GM21619 (cell line): ENCODE measurements around the gene TPGS1.

ENCODE experiments used
- ATAC-seq: cut with Tn5 transposase; IDR thresholded peaks from one replicate; pipeline ENCODE4 v1.9.1; 2021; ENCODE audit not compliant: unreplicated experiment

TPGS1 gene

DNA sequence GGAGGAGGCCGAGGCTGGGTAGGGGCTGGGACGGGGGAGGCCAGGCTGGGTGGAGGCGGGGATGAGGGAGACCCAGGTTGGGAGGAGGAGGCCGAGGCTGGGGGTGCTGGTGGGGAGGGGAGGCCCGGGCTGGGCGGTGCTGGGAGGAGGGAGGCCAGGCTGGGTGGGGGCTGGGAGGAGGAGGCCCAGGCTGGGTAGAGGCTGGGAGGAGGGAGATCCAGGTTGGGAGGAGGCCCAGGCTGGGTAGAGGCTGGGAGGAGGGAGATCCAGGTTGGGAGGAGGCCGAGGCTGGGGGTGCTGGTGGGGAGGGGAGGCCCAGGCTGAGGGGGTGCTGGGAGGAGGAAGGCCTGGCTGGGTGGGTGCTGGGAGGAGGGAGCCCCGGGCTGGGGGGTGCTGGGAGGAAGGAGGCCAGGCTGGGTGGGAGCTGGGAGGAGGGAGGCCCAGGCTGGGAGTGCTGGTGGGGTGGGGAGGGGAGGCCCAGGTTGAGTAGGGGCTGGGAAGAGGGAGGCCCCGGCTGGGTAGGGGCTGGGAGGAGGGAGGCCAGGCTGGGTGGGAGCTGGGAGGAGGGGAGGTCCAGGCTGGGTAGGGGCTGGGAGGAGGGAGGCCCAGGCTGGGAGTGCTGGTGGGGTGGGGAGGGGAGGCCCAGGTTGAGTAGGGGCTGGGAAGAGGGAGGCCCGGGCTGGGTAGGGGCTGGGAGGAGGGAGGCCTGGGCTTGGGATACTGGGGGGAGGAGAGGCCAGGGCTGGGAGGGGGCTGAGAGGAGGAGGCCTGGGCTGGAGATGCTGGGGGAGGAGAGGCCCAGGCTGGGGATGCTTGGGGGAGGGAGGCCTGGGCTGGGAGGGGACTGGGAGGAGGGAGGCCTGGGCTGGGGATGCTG is 10.7 kb downstream of the TPGS1 start:
- no peak for ATAC-seq

DNA sequence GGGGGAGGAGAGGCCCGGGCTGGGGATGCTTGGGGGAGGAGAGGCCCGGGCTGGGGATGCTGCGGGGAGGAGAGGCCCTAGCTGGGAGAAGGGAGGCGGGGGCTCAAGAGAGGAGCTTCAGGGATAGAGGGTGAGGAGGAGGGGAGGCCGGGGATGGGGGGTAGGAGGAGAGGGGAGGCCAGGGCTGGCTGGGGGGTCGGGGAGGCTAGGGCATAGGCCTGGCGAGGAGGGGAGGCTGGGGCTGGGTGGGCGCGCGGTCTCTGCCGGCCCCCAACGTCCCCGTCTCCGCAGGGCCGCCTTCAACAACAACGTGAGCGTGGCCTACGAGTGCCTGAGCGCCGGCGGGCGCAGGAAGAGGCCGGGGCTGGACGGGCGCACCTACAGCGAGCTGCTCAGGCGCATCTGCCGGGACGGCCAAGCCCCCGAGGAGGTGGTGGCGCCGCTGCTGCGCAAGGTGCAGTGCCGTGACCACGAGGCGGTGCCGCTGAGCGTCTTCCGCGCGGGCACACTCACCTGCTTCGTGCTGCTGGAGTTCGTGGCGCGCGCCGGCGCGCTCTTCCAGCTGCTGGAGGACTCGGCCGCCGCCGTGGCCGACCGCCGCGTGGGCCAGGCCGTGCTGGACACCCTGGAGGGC is 11.4 kb downstream of the TPGS1 start:
- ATAC-seq, result no peak

DNA sequence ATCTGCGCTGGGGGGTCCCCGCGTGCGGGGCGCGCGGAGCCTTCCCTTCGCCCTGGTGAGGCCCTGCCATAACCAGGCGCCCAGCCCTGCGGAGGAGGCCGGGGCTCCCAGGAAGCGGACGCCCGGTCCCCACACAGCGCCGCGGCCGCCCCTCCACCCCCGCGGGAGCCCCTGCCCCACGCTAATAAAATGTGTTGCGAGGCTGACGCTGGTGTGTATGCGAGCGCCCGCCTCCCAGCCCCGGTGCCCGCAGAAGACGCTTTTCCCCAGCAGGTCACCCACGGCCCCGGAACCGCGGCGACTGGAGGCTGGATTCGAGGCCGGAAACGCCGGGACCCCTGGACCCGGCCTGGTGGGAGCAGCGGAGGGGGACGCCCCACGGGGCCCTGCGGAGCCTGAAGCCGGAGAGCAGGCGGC is 12.2 kb downstream of the TPGS1 start:
- no peak for ATAC-seq

DNA sequence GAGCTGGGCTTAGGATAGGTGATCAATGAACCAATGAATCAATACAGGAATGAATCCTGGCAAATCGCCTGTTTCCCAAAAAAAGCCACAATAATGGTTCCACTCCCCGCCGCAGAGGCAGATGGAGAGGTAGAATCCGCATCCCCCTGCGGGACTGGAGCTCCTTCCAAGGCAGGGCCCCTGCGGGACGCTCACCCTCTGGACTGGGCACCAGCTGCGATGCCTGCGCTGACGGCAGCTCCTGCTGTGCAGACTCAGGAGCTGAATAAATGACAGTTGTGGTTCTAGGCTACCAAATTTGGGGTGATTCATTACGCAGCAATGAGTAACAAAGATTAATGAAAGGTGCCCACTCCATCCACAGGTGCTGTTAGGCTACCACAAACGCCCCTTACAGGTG is 15.4 kb downstream of the TPGS1 start:
- ATAC-seq, result no peak

DNA sequence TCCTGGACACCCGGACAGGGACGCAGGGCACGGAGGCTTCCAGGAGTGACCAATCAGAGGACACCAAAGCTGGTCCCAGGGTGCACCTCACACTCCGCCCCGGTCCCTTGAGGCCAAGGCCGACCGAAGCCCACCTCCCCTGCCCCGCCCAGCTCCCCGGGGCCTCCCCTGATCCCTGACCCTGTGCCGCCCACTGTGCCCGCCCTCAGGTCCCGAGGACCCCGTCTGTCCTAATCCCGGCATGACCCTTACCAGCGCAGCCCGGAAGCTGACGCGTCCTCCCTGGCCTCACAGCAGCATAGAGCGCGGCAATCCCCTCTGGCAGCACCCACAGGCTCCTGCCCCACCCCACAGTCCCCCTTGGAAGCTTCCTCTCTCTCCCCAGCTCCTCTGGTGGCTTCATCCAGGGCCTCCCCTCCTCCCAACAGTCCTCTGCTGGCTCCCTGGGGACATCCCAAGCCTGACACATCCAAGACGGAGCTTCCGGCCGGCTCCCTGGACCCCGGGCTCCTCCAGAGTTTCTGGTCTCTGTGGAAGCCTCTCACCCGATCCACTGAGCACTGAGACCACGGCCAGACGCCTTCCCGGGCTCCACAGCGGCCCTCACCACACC is 16.9 kb downstream of the TPGS1 start:
- ATAC-seq, result no peak

DNA sequence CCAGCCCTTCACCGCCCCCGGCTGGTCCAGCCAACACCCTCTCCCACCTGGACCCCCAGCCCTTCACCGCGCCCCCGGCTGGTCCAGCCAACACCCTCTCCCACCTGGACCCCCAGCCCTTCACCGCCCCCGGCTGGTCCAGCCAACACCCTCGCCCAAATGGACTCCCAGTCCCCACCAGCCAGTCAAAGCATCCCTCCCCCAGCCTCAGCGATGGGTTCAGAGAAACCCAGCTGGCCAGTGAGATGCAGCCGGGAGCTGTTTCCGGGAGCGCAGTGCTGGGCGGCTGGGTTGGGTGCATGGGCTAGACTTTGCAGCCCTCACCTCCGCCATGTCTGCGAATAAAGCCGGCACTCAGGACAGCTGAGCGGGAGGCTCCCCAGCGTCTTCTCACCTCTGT is 17.7 kb downstream of the TPGS1 start:
- ATAC-seq, result no peak

DNA sequence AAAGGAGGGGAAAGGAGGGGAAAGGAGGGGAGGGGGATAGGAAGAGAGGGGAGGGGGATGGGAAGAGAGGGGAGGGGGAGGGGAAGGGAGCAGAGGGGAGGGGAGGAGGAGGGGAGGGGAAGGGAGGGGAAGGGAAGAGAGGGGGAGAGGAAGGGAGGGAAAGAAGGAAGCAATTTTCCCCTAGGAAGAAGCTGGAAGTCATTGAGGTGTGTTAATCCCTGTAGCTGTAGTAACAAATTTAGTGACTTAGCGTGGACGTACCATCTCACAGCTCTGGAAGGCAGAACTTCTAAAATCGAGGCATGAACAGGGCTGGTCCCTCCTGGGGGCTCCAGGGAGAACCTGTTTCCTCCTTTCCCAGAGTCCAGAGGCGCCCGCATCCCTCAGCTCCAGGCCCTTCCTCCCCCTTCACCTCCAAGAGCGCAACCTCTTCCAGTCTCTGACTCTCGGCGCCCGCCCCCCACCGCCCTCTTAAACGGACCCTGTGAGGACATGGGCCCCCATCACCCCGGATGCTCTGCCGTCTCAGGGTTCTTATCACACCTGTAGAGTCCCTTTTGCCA is 18.6 kb downstream of the TPGS1 start:
- ATAC-seq, result no peak

DNA sequence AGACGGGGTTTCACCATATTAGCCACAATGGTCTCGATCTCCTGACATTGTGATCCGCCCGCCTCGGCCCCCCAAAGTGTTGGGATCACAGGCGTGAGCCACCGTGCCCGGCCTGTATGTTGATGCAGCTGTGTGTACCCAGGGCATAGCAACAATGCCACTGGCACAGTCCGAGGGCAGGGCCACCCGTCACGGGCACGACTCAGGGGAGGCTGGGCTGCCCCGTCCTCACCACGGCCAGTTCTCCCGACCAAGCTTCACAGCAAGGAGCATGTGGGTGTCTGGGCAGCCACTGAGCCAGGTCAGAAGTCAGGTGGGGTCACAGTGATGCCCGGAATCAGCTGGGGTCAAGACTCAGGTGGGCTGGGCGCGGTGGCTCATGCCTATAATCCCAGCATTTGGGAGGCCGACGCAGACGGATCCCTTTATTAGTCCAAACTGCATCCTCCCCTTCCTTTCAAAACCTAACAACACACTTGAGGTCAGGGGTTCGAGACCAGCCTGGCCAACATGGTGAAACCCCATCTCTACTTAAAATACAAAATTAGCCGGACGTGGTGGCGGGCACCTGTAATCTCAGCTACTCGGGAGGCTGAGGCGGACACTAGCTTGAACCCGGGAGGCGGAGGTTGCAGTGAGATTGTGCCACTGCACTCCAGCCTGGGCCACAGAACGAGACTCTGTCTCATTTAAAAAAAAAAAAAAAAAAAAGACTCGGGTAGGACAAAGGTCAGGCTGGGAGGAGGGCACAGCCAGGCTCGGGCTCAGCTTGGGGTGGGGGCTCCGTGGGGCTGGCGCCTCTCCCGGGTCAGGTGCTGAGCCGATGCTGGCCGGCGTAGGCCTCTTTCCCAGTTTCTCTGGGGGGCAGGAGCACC is 23.1 kb downstream of the TPGS1 start:
- ATAC-seq, result no peak

DNA sequence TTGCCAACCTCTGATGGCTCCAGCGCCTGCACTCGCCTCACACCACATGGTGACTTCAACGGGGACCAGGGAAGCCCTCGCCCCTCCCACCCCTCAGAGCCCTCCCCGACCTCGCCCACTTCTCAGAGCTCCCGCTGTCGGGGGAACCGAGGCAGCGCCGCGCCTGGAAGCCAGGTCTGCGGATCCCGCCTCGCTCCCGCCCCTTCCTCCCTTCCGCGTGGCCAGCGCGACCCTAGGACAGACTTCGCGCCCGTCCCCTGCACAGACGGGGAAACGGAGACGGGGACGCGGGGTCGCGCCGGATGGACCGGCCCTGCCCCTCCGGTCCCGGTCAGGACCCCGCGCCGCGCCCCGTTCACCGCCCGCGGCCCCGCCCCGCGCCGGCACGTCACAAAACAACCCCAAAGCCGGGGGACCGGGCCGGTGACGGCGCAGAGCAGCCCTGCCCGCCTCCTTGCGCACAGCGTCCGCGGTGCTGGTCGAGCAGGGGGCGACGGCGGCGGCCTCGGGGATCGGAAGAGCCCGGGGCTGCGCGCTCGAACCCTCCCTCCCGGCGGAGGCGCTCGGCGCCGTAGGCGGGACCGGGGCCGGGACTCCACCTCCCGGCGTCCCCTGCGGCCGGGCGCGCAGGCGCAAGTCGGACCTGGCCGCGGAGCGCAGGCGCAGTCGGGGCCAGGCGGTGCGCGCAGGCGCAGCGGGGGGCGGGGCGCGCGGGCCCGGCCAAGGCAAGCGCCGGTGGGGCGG is 23.9 kb downstream of the TPGS1 start:
- peak; percentile 58 for ATAC-seq

DNA sequence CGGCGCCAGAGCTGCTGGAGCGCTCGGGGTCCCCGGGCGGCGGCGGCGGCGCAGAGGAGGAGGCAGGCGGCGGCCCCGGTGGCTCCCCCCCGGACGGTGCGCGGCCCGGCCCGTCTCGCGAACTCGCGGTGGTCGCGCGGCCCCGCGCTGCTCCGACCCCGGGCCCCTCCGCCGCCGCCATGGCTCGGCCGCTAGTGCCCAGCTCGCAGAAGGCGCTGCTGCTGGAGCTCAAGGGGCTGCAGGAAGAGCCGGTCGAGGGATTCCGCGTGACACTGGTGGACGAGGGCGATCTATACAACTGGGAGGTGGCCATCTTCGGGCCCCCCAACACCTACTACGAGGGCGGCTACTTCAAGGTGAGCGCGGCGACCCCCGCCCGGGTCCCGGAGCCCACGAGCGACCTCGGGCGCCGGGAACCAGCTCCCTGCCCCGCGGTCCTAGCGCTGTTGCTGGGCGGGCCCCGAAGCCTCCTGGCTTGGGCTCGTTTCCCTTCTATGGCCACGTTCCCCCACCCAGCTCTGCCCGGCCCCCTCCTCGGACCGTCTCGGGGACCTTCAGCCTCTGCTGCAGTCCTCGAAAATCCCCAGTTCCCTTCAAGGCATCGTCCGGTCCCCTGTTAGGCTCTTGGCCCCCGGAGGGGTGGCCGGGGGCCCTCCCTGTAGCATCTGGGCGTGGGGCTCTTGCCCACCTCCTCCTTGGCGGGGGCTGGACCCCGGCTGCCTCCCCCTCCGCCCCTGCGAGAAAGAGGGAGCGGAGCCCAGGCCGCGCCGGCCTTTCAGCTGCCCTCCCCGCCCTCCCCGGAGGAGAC is 24.7 kb downstream of the TPGS1 start, which contains the start of gene CDC34:
CDC34 (plus strand) TSS at position 8 of the 808 bp plus-strand sequence; CDS start at position 180, 172 bp downstream.
- ATAC-seq, result peak; percentile 9

DNA sequence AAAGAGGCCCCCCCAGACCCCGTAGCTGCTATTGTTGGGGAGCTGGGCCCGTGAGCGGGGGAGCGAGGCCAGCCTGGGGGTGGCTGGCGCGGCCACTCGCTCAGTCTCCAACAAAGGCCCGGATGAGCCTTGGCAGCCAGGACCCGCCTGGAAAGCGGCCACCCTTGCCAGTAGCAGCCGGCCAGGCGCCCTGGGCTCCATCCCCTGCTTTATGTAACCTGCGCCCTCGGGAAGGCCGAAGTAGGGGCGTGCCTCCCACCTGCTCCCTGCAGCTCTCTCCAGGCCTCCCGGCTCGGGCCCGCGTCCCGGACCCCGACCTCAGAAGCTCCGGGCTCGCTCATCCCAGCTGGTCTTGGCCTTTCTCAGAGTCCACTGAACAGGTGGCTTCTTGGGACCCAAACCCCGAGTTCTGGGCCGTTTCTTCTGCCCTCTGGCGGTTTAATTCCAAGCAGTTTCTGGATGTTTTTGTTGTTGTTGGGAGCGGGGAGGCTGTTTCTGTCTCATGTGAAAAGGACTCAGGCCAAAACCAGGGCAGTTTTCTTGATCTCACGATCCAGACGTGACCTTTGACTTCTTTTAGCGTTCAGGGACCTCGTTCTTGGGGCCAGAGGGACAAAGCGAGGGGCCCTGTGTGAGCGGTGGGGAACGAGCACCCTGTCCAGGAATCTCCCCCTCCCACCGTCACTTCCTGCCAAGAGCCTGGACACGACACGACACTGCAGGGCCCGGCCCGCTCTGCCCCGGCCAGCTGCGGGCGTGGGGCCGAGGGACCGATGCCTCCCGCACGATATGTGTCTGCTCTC is 25.5 kb downstream of the TPGS1 start:
- no peak for ATAC-seq

DNA sequence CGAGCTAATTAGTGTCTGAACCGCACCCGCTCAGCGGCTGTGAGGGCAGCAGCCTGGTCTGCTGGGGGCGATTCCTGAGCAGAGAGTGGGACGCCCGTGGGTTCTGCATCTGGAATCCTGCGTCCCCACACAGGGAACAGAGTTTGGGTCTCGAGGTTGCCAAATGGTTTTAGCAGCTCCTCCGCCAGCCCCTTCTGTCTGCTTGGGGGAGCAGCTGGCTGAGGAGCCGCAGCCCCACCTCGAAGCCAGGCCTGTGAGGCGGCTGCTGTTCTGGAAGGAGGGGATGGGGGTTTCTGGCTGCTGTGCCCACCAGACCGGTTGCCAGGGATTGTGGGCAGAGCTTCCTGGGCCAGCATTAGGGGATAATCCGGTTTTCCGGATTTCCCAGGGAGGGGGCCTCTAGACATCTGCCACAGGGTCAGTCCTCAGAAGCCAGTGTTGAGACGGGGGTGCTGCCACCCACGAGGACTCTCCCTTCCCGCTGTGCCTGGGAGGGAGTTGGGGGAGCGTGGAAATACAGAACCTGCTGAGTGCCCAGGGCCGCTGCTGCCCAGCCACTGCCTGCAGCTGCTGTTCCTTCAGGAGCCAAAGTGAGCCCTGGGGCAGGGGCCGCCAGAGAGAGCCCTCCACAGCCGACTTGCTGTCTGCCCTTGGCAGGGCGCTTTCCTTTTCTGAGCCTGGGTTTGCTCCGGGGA is 26.2 kb downstream of the TPGS1 start:
- ATAC-seq, result no peak

DNA sequence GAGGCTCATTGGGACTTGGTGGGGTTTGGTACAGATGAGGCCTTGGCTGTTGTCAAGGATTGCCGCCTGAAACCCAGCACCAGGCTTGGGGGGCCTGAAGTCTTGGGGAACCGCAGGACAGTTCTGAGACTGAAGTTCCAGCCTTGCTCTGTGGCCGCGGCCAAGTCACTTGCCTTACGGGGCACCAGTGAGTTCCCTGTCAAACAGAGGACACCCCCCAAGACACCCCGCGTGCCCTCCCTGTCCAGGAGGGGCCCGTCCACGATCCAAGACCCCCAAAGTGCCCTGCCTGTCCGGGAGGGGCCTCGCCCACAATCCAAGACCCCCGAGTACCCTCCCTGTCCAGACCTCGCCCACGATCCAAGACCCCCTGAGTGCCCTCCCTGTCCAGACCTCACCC is 26.8 kb downstream of the TPGS1 start:
- ATAC-seq, result no peak

DNA sequence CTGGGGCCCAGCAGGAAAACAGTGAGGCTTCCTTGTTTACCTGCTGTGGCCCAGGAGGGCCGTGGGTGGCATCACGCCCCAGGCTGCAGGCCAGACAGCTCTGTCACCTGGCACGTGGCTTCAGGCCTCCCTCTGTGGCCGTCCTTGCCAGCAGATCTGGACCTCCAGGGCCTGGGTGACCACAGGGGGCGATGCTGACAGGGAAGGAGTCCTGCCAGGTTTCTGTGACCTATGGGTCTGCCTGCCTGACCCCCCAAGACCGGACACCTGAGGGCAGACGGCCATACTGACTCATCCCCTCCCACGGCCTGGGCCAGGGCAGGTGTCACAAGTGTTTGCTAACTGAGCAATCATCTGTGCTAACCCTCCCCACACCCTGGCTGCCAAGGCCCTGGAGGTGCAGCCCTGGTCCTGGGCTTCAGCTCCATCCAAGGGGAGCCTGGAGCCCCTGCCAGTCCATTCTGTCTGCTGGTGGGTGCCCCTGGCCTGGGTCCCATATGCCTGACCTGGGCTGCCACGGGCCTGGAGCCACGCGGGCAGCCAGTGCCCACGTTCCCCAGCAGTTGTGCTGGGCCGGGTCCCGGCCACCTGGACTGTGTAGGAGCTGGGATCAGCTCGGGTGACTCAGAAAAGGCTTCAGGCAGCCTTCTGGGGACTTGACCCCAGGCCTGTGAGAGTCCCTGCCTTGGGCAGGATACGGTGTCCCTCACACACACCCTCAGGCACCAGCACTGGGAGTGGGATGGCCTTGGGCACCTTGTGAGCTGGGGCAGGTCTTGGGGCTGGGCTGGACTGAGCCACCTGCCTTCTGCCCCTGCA is 27.9 kb downstream of the TPGS1 start:
- no peak for ATAC-seq

DNA sequence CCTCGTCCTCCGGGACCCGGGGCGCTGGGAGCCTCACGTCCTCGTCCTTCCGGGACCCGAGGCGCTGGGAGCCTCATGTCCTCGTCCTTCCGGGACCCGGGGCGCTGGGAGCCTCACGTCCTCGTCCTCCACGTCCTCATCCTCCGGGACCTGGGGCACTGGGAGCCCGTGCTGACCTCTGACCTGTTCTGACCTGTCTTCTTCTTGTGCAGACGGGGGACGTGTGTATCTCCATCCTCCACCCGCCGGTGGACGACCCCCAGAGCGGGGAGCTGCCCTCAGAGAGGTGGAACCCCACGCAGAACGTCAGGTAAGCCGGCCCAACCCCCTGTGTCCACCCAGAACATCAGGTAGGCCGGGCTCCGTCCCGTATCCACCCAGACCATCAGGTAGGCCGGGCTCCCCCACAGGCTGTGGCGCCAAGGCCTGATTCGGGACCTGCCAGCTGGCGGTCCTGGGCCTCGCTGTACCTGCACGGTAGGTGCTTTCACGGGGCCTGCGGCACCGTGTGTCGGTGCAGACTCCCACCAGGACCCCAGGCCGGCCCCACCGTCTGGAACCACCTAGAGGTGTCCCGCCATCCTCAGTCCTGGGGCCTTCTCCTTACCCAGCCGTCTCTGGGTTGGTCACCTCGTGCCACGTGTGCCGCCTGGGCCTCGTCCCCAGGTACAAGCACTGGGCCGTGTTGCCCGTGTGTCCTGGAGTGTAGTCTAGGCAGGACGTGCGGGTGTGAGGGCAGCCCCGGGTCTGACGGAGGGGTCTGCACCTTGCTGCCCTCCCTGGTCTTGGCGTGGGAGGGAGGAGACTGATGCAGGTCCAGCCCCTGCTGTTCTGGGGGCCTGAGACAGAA is 29.0 kb downstream of the TPGS1 start:
- no peak for ATAC-seq

DNA sequence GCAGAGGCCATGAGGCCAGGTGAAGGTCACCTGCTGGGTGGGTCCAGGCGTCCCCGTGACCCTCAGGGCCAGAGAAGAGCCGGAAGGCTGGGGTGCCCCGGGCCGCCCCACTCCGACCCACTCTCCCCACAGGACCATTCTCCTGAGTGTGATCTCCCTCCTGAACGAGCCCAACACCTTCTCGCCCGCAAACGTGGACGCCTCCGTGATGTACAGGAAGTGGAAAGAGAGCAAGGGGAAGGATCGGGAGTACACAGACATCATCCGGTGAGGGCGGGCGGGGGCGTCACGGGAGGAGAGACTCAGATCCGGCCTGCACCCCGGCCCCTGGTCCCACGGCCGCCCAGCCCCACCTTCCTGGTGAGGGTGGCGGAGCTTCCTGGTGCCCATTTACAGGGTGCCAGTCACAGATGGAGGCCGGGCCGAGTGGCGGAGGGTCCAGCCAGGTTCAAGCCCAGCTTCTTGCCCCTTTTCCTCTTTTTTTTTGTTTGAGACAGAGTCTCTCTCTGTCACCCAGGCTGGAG is 29.6 kb downstream of the TPGS1 start:
- ATAC-seq, result no peak
